Nephron (organoid): ENCODE data around the gene PLCL2.

Experiments
- H3K27ac Mint-ChIP-seq, 3 experiments: 2 replicates each; pipeline ENCODE4 v1.8.0; 2020; ENCODE audit warnings: mixed read lengths in 3 of 3, mild to moderate bottlenecking in 2 of 3, moderate library complexity in 1 of 3
- H3K27me3 Mint-ChIP-seq: 2 replicates; pipeline ENCODE4 v1.8.0; 2021; ENCODE audit warnings: low read depth, mild to moderate bottlenecking, moderate library complexity, mixed read lengths
- H3K36me3 Mint-ChIP-seq: 2 replicates; pipeline ENCODE4 v1.8.0; 2020; ENCODE audit warnings: low read depth, mixed read lengths
- H3K4me1 Mint-ChIP-seq: 2 replicates; pipeline ENCODE4 v1.8.0; 2020; ENCODE audit warnings: mixed read lengths
- H3K4me3 Mint-ChIP-seq, 3 experiments: 2 replicates each; pipeline ENCODE4 v1.8.0; 2020; ENCODE audit warnings: mild to moderate bottlenecking in 3 of 3, mixed read lengths in 3 of 3, moderate library complexity in 2 of 3
- H3K9me3 Mint-ChIP-seq: 2 replicates; pipeline ENCODE4 v1.8.0; 2020; ENCODE audit warnings: mixed read lengths
- TF ChIP-seq, protein P1 (sequence below), 3 experiments: fragments of 200-600 bp; sonication (generic); IDR thresholded peaks; one replicate each; pipeline ENCODE4 v1.5.0; 2021; ENCODE audit warnings: antibody characterized with exemption in 3 of 3; ENCODE audit not compliant: unreplicated experiment in 3 of 3

PLCL2 gene

DNA sequence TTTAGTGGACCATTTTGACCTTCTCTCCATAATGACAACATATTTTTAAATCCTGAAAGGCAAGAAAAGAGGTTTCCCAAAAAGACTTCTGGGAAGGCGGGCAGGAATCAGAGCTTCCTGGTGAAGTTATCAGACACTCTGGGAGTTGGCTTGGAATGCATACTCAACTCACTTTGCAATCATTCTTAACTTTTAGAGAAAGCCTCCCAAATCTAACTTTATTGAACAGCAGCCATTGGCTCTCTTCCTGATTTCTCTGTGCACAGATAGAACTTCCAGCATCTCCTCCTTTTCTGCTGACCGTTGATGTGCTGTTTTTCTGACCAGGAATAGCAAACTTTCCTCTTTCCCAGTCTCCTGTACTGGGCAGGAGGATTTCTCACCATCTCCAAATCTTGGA, 44.6 kb downstream of the PLCL2 start:
- H3K4me3 Mint-ChIP-seq, result no peak overlapping the region
- peaks cover 22% of the 10 kb centered on the region for H3K4me1 Mint-ChIP-seq
- H3K36me3 Mint-ChIP-seq, result peaks cover 5% of the 10 kb centered on the region
- H3K9me3 Mint-ChIP-seq, result peaks cover 4% of the 10 kb centered on the region
- peak overlapping the region in 1 of 3 experiments; percentile 12 for H3K27ac Mint-ChIP-seq
- H3K27me3 Mint-ChIP-seq, result no peaks in the 10 kb centered on the region
- TF ChIP-seq, protein P1, sequence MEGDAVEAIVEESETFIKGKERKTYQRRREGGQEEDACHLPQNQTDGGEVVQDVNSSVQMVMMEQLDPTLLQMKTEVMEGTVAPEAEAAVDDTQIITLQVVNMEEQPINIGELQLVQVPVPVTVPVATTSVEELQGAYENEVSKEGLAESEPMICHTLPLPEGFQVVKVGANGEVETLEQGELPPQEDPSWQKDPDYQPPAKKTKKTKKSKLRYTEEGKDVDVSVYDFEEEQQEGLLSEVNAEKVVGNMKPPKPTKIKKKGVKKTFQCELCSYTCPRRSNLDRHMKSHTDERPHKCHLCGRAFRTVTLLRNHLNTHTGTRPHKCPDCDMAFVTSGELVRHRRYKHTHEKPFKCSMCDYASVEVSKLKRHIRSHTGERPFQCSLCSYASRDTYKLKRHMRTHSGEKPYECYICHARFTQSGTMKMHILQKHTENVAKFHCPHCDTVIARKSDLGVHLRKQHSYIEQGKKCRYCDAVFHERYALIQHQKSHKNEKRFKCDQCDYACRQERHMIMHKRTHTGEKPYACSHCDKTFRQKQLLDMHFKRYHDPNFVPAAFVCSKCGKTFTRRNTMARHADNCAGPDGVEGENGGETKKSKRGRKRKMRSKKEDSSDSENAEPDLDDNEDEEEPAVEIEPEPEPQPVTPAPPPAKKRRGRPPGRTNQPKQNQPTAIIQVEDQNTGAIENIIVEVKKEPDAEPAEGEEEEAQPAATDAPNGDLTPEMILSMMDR (IDR thresholded peaks at IDR 0.05; ENCODE audit: unreplicated experiment in 3 of 3), result no peak

DNA sequence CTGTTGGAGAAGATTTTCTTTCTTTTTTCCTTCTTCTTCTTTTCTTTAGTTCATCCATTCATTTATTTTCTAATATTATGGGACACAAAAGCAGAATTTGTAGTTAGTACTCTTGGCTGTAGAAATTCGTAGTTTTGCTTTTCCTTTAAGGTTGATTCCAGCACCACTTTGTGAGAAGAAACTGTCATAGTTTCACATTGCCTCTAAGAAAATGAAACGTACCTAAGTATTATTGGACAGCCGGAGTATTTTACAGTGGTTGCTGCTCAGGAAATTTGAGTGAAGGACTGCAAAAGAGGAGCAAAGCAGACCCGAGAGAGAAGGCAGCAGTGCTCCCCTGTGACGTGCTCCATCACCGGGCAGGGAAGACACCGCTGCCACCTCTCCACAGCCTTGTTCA, 48.1 kb downstream of the PLCL2 start:
- Mint-ChIP-seq H3K27me3 (no peaks in the 10 kb centered on the region), H3K36me3 (no peaks in the 10 kb centered on the region), H3K9me3 (no peaks in the 10 kb centered on the region), H3K4me3 (no peak overlapping the region), H3K4me1 (peaks cover 29% of the 10 kb centered on the region), H3K27ac (no peak overlapping the region)
- TF ChIP-seq, protein P1 (IDR thresholded peaks at IDR 0.05; ENCODE audit: unreplicated experiment in 3 of 3), result no peak

DNA sequence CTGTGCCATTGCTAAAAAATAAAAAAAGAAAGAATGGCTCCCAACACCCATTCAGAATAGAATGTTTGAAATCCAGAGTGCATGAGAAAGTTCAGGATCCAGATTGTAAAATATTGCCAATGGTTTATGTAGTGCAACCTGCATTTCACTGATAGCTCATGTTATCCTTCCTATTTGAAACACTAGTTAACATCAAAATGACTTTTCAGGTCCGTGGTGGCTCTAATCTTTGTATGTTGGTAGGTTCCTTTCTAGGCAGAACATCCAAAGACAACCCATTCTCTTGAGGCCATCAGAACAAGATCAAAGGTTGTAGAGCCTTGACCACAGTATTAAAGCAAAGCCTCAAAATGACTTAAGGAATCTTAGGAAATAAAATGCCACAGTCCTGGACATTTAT, 51.0 kb downstream of the PLCL2 start:
- H3K4me1 Mint-ChIP-seq, result peaks cover 7% of the 10 kb centered on the region
- no peaks in the 10 kb centered on the region for H3K27me3 Mint-ChIP-seq
- H3K4me3 Mint-ChIP-seq, result no peak overlapping the region
- no peak overlapping the region for H3K27ac Mint-ChIP-seq
- TF ChIP-seq, protein P1 (IDR thresholded peaks at IDR 0.05; ENCODE audit: unreplicated experiment in 3 of 3), result no peak
- no peaks in the 10 kb centered on the region for H3K36me3 Mint-ChIP-seq
- H3K9me3 Mint-ChIP-seq, result no peaks in the 10 kb centered on the region

DNA sequence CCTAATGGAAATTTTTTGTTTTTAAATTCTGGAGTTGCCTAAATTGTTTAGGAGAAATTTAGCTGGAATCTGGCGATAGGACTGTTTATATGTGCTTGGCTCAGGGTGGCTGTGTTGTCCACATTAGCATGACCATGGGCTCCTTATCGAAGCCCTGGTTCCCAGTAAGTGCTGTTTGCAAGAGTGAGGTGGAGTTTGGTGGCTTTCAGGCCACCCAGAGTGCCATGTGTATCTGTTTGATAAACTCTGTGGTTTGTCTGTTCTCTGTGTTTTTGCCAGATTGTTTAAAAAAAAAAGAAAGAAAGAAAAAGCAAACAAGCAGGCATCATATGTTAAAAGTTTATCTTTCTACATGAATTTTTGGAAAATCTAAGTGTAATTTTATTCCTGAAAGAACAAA, 51.5 kb downstream of the PLCL2 start:
- Mint-ChIP-seq H3K4me1 (peaks cover 11% of the 10 kb centered on the region), H3K27me3 (no peaks in the 10 kb centered on the region), H3K27ac (no peak overlapping the region), H3K4me3 (no peak overlapping the region), H3K9me3 (no peaks in the 10 kb centered on the region), H3K36me3 (no peaks in the 10 kb centered on the region)
- TF ChIP-seq, protein P1 (IDR thresholded peaks at IDR 0.05; ENCODE audit: unreplicated experiment in 3 of 3), result no peak

DNA sequence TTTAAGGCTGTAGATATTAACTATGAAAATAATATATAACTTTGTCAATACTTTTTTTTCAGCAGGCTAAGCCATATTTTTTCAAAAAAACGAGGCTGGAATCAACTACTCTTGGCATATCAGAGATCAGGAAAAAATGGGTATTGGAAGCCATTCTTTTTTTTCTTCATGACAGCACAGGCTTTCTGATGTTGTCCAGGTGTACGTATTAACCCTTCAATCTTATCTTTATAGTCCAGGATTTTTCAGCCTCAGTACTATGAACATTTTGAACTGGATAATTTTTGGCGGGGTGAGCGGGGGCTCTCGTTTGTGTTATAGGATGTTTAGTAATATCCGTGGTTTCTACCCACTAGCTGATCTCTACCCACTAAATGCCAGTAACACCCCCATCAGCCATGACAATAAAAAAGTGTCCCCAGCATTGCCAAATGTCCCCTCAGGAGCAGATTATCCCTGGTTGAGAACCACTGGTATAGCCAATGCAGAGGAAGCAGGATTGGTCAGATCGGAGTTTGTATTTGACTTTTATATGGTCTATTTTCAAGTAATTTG, 52.0 kb downstream of the PLCL2 start:
- Mint-ChIP-seq H3K27ac (no peak overlapping the region), H3K36me3 (no peaks in the 10 kb centered on the region), H3K27me3 (no peaks in the 10 kb centered on the region)

More for the DNA sequence above, 52.0 kb downstream of the PLCL2 start:
- peaks cover 16% of the 10 kb centered on the region for H3K4me1 Mint-ChIP-seq
- TF ChIP-seq, protein P1 (IDR thresholded peaks at IDR 0.05; ENCODE audit: unreplicated experiment in 3 of 3), result no peak
- H3K4me3 Mint-ChIP-seq, result no peak overlapping the region
- H3K9me3 Mint-ChIP-seq, result no peaks in the 10 kb centered on the region
